Calu3 (cell line): Measurements from ENCODE around the gene SRRT. TPM values are rescaled to one million over a fixed set of nuclear protein-coding genes. Genes with fewer than 3 reads are reported as not detected.

Experiments
- BruUV-seq: library from RNA; stranded (reverse); fragments of 400-500 nt; replicated peaks from 2 replicates; lab custom pipeline; 2021; lab: Mats Ljungman, UMichigan
- CTCF ChIA-PET: fragments of 300-600 bp; sonication (Branson Sonifier 250); formaldehyde crosslinking; loops from one replicate; lab custom pipeline; 2022; ENCODE audit warnings: antibody characterized with exemption; lab: Charles Lee
- DNase-seq: peaks from one replicate; pipeline ENCODE4 v3.0.0; 2022
- H3K27ac Mint-ChIP-seq: one replicate; pipeline ENCODE4 v1.8.0; 2022; ENCODE audit warnings: mixed read lengths; ENCODE audit not compliant: unreplicated experiment
- H3K27me3 Mint-ChIP-seq: one replicate; pipeline ENCODE4 v1.8.0; 2022; ENCODE audit warnings: mixed read lengths; ENCODE audit not compliant: unreplicated experiment
- H3K36me3 Mint-ChIP-seq: one replicate; pipeline ENCODE4 v1.8.0; 2022; ENCODE audit warnings: mild to moderate bottlenecking, moderate library complexity, mixed read lengths; ENCODE audit not compliant: insufficient read depth, unreplicated experiment
- H3K4me1 Mint-ChIP-seq: one replicate; pipeline ENCODE4 v1.8.0; 2022; ENCODE audit warnings: mild to moderate bottlenecking, low read depth, mixed read lengths; ENCODE audit not compliant: unreplicated experiment
- H3K4me3 Mint-ChIP-seq: one replicate; pipeline ENCODE4 v1.8.0; 2022; ENCODE audit warnings: mild to moderate bottlenecking, low read depth, moderate library complexity, mixed read lengths; ENCODE audit not compliant: unreplicated experiment
- H3K9me3 Mint-ChIP-seq: one replicate; pipeline ENCODE4 v1.8.0; 2022; ENCODE audit warnings: low read depth, mixed read lengths; ENCODE audit not compliant: unreplicated experiment
- CTCF ChIP-seq: fragments of 200-600 bp; IDR thresholded peaks from one replicate; pipeline ENCODE4 v1.8.0; 2022; ENCODE audit warnings: antibody characterized with exemption; ENCODE audit not compliant: unreplicated experiment
- intact Hi-C: fragments of 100-400 bp; cut with micrococcal nuclease; formaldehyde crosslinking; loops from one replicate; pipeline ENCODE4 v1.10.0; 2022; ENCODE audit not compliant: unreplicated experiment
- total RNA-seq: library from RNA; stranded (reverse); gene quantifications from 2 replicates; pipeline ENCODE4 v1.2.3, GENCODE V29; 2022

Gene SRRT
- total RNA-seq, 1 experiment from 2014 or later = 151 TPM

DNA sequence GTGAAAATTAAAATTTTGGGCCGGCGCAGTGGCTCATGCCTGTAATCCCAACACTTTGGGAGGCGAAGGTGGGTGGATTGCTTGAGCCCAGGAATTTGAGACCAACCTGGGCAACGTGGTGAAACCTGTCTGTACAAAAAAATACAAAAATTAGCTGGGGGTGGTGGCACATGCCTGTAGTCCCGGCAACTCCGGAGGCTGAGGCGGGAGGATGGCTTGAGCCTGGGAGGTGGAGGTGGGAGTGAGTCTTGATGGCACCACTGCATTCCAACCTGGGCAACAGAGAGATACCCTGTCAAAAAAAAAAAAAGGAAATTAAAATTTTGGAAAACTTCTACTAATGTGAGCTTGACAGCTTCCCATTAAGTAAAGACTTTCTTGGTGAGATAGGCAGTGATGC, 3.1 kb downstream of the SRRT start:
- H3K9me3 Mint-ChIP-seq = no peaks in the 10 kb centered on the region
- TSS peak; percentile 1 for BruUV-seq
- intact Hi-C loops = no loop called here
- CTCF ChIA-PET = interaction anchor here (0.7 kb wide), 1 partner anchor 172 kb away, joined by 4 read pairs; the partner anchor contains the start of gene POP7
- no peak for TF ChIP-seq CTCF
- no peak overlapping the region for H3K4me3 Mint-ChIP-seq
- no peaks in the 10 kb centered on the region for H3K27me3 Mint-ChIP-seq
- DNase-seq = no peak
- peaks cover 66% of the 10 kb centered on the region for H3K36me3 Mint-ChIP-seq
- no peak overlapping the region for H3K27ac Mint-ChIP-seq
- H3K4me1 Mint-ChIP-seq = peaks cover 10% of the 10 kb centered on the region

DNA sequence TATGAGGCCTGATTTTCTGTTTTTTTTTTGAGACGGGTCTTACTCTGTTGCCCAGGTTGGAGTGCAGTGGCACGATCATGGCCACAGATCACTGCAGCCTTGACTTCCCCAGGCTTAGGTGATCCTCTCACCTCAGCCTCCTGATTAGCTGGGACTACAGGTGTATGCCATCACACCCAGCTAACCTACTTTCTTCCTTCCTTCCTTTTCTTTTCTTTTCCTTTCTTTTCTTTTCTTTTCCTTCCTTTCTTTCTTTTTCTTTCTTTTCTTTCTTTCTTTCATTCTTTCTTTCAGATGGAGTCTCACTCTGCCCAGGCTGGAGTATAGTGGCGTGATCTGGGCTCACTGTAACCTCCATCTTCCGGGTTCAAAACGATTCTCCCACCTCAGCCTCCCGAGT, 3.8 kb downstream of the SRRT start:
- Mint-ChIP-seq H3K36me3 (peaks cover 65% of the 10 kb centered on the region), H3K27me3 (no peaks in the 10 kb centered on the region), H3K27ac (no peak overlapping the region), H3K4me1 (peaks cover 10% of the 10 kb centered on the region), H3K9me3 (no peaks in the 10 kb centered on the region), H3K4me3 (no peak overlapping the region)
- CTCF ChIA-PET = no interaction called here
- DNase-seq = no peak
- intact Hi-C loops = no loop called here
- BruUV-seq = no TSS peak
- no peak for TF ChIP-seq CTCF

- Mint-ChIP-seq H3K27ac (peak overlapping the region; percentile 25), H3K36me3 (peaks cover 68% of the 10 kb centered on the region), H3K27me3 (no peaks in the 10 kb centered on the region), H3K4me1 (peaks cover 10% of the 10 kb centered on the region), H3K9me3 (no peaks in the 10 kb centered on the region), H3K4me3 (no peak overlapping the region)
- CTCF ChIA-PET = no interaction called here
- BruUV-seq = no TSS peak
- no peak for DNase-seq
- TF ChIP-seq CTCF = no peak
- intact Hi-C loops = no loop called here
Measured at GRCh38 chr7:100879685-100880261, 4.9 kb downstream of the SRRT start.

DNA sequence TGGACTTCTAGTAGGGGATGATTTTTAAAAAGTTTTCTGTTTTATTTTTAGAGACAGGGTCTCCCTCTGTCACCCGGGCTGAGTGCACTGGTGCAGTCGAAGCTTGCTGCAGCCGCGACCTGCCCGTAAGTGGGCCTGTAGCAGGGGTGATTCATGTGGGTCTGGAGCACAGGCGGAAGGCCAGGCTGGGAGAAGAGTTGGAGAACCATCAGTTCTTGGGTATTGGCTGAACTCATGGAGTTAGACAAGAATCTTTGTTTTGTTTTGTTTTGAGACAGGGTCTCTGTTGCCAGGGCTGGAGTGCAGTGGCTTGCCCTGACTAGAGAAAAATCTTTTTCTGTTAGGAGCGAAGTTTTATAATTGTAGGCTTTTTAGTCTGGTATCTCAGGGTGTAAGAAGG, 5.7 kb downstream of the SRRT start:
- CTCF ChIA-PET = no interaction called here
- intact Hi-C loops = no loop called here
- Mint-ChIP-seq H3K27me3 (no peaks in the 10 kb centered on the region), H3K27ac (no peak overlapping the region), H3K36me3 (peaks cover 66% of the 10 kb centered on the region), H3K4me3 (no peak overlapping the region), H3K4me1 (peaks cover 10% of the 10 kb centered on the region), H3K9me3 (no peaks in the 10 kb centered on the region)
- no TSS peak for BruUV-seq
- DNase-seq = no peak
- TF ChIP-seq CTCF = no peak
